Fibroblast of villous mesenchyme (primary cell): Measurements from ENCODE around the gene UGT1A6. TPM values are rescaled to one million over a fixed set of nuclear protein-coding genes. Genes with fewer than 3 reads are reported as not detected.
A peak's percentile ranks its signal among the peaks of the same experiment; 100 is the strongest.
"Not testable (repeated sequence)": the region's sequence is repeated elsewhere in the genome, so short reads cannot be mapped to it uniquely, and the experiment has no call there.

Experiments used
- DNase-seq: peaks from one replicate; pipeline ENCODE4 v3.0.0-alpha.2; 2010; ENCODE audit warnings: low read depth
- H3K4me3 ChIP-seq: 2 replicates; pipeline ENCODE4 v1.5.1; 2011; ENCODE audit warnings: low read depth, mild to moderate bottlenecking, low read length
- CTCF ChIP-seq: IDR thresholded peaks from 2 replicates; pipeline ENCODE4 v1.5.1; 2012; ENCODE audit warnings: low read depth, mild to moderate bottlenecking, low read length; ENCODE audit not compliant: insufficient read depth
- total RNA-seq: library from RNA; depleted of rRNA; stranded (reverse); fragments of >200 nt; gene quantifications from 2 replicates; pipeline ENCODE4 v1.2.3, GENCODE V29; 2012

UGT1A6 gene
- total RNA-seq: not detected in 2 replicates

GRCh38 chr2:233692648-233693047, at the start of gene UGT1A6:
Gene UGT1A6, plus strand, starts transcription at chr2:233692890. Its CDS starts 115 bp downstream, at chr2:233693005.
- DNase-seq: no peak
- TF ChIP-seq CTCF: no peak
- H3K4me3 ChIP-seq: no peak within 1 kb of the TSS

GRCh38 chr2:233643128-233643527, 49.6 kb upstream of the UGT1A6 start:
- no peak overlapping the region for H3K4me3 ChIP-seq
- TF ChIP-seq CTCF: peak; percentile 45
- DNase-seq: peak; percentile 8

- not testable (repeated sequence) for H3K4me3 ChIP-seq, DNase-seq
Measured at GRCh38 chr2:233646033-233646432, 46.7 kb upstream of the UGT1A6 start.

DNA sequence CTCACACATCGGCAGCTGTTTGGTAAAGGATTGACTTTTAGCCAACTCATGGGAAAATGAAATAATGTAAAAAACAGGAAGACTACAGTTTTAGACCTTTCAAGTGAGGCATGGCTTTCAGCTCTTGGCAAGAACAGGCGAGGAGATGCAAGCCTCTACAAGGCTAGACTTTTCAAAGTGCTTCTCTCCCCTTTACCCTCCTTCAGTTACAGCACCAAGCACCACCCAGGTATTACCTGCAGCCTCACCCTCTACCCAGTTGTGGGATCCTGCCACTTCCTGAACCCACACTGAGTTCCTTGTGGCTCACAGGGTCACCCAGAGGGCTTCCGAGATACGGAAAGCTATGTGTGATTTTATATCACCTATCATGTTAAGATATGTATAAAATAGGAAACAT, 41.7 kb upstream of the UGT1A6 start:
- no peak for DNase-seq
- H3K4me3 ChIP-seq: no peak overlapping the region
- no peak for TF ChIP-seq CTCF

DNA sequence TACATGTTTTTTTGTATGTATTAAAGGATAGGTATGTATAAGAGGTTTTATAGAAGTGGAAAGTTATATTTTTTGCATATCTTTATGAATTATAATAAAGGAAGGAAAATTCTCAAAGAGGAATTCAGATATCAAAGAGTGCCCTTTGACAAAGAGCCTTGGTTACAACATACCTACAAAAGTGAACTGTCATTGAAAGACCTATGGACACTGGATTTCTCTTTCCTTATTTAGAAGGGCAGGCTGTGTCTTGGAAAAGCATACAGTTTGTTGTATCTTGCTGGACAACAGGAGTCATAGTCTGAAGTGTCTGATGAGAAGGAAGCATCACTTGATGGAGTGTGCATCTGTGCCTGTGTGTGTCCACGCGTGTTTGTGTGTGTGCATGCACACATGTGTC, 41.3 kb upstream of the UGT1A6 start:
- no peak overlapping the region for H3K4me3 ChIP-seq
- TF ChIP-seq CTCF: no peak
- DNase-seq: no peak

GRCh38 chr2:233654501-233654900, 38.2 kb upstream of the UGT1A6 start:
- no peak overlapping the region for H3K4me3 ChIP-seq
- no peak for DNase-seq
- no peak for TF ChIP-seq CTCF

DNA sequence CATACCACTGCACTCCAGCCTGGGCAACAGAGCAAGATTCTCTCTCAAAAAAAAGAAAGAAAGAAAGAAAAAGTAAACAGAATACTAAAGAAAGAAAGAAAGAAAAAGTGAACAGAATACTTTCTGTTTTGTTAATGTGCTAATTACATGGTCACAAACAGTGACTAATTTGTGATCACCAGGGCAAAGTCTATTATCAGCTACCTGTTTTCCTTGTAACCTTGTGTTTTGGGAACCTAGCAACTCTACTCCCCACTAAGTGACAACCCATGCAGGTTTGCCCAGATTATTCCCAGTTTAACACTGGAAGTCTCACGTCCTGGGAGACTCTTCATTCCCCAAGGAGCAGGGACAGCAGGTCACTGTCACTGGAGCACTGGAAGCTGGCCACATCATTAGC, 37.6 kb upstream of the UGT1A6 start:
- TF ChIP-seq CTCF: no peak
- no peak for DNase-seq

DNA sequence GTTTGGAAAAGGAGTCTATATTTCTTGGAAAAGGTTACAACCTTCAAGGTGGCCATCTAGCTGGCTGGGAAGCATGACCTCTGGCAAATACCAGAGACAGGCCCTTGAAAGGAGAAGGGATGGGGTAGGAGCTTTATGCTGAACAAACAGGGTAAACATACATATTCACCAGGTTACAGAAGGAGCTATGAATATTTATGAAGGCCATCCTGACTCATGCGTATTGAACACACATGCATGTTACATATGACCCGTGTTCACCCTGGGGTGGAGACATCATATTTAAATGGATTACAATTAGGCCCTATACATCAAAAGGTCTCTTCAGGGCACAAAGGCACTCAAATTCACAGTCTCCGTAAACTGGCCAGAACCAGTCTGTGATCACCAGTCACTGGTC, 36.7 kb upstream of the UGT1A6 start:
- H3K4me3 ChIP-seq, DNase-seq: not testable (repeated sequence)

More for the DNA sequence above, 37.6 kb upstream of the UGT1A6 start:
- H3K4me3 ChIP-seq: no peak overlapping the region
